Bronchial epithelial cell (primary cell): Measurements from ENCODE around the gene EDA. TPM values are rescaled to one million over a fixed set of nuclear protein-coding genes. Genes with fewer than 3 reads are reported as not detected.
A peak's percentile ranks its signal among the peaks of the same experiment; 100 is the strongest.

Source experiments
- DNase-seq: peaks from one replicate; pipeline ENCODE4 v3.0.0-alpha.2; 2010; ENCODE audit warnings: low read depth
- FAIRE-seq: peaks from 2 replicates; lab custom pipeline; 2011; peaks lifted over from hg19 to GRCh38; lab: Jason Lieb, UNC
- H3K27me3 ChIP-seq: 2 replicates; pipeline ENCODE4 v1.5.1; 2011; ENCODE audit warnings: low read length; ENCODE audit not compliant: control insufficient read depth, insufficient read depth
- H3K36me3 ChIP-seq: 2 replicates; pipeline ENCODE4 v1.5.1; 2011; ENCODE audit warnings: low read length; ENCODE audit not compliant: control insufficient read depth, insufficient read depth
- H3K4me3 ChIP-seq: 2 replicates; pipeline ENCODE4 v1.5.1; 2011; ENCODE audit warnings: mild to moderate bottlenecking, low read depth, low read length, control low read depth
- total RNA-seq: library from RNA; depleted of rRNA; stranded (reverse); fragments of >200 nt; gene quantifications from 2 replicates; pipeline ENCODE4 v1.2.1, GENCODE V29; 2014
- TF ChIP-seq, protein P1 (sequence below): IDR thresholded peaks from 2 replicates; pipeline ENCODE4 v1.5.1; 2011; ENCODE audit warnings: mild to moderate bottlenecking, moderate library complexity, low read length, control low read depth, inconsistent platforms; ENCODE audit not compliant: insufficient read depth, severe bottlenecking

The EDA gene
- total RNA-seq, 1 donor from 2014 or later = 0.26 TPM

DNA sequence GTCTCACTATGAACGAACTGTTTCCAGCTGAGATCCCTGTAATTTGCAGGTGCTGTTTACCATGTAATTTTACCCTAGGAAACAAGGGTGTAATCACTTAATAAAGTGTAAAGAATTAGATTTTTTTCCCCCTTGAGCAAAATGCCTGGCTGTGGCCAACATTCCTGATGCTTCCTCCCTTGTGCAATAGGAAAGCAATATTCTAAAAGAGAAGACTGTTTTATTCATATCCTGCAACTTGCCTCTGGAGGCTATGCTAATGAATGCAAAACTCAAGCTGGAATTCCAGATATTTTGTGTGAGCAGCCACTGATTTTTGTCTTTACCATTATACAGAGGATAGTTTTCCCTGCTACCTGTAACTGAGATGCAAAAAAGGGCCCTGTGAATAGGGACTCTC lies 335.8 kb downstream of the EDA start:
- H3K27me3 ChIP-seq = no peaks in the 10 kb centered on the region
- no peak overlapping the region for H3K4me3 ChIP-seq
- DNase-seq = no peak
- no peaks in the 10 kb centered on the region for H3K36me3 ChIP-seq
- TF ChIP-seq, protein P1, sequence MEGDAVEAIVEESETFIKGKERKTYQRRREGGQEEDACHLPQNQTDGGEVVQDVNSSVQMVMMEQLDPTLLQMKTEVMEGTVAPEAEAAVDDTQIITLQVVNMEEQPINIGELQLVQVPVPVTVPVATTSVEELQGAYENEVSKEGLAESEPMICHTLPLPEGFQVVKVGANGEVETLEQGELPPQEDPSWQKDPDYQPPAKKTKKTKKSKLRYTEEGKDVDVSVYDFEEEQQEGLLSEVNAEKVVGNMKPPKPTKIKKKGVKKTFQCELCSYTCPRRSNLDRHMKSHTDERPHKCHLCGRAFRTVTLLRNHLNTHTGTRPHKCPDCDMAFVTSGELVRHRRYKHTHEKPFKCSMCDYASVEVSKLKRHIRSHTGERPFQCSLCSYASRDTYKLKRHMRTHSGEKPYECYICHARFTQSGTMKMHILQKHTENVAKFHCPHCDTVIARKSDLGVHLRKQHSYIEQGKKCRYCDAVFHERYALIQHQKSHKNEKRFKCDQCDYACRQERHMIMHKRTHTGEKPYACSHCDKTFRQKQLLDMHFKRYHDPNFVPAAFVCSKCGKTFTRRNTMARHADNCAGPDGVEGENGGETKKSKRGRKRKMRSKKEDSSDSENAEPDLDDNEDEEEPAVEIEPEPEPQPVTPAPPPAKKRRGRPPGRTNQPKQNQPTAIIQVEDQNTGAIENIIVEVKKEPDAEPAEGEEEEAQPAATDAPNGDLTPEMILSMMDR = no peak
- no peak for FAIRE-seq

DNA sequence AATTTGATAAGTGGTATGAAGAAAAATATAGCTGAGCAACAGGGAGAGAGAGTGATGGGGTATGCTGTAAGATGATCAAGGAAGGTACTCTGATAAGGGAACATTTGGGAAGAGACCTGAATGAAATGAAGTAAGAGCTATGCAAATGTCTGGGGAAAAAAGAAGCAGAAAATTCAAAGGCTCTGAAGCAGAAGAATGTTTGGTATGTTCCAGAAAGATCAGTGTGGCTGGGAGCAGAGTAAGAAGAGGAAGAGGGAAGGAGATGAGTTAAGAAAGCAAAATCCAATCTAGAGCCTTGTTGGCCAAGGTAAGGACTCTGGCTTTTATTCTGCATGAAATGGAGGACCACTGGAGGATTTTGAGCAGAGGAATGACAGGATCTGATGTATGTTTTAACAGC lies 343.8 kb downstream of the EDA start:
- TF ChIP-seq, protein P1 = no peak
- FAIRE-seq (no peak), DNase-seq (no peak)

DNA sequence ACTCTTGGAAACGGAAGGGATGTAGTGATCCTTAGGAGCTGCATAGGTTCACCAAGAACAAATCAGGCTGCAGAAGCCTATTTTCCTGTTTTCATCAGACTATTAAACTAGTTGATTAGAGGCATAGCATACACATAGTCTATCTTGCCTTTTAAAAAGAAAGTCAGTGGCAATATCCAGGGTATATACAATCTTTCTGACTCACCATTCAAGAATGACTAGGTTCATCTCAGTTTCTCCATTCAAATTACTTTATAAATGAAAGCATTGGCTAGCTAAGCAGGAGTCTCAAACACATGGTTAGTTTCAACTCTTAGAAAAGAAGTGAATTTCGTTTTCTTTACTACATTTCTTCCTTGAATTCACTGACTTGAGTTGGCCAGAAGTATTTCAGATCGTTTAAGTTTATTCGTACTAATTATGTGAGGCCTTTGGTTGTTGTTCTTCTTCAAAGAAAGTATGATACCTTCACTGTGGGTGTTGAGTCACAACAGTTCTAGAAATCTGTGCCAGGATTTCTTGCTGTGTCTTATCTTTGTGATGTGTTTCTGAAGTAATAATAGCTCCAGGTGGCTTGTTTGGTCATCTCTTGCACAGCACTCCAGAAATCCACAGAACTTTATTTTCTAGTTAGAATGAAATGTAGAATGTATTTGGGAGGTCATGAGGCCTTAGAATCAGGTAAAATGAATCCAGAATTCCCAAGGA lies 345.6 kb downstream of the EDA start:
- DNase-seq = peak; percentile 16

More for the DNA sequence above, 343.8 kb downstream of the EDA start:
- Histone ChIP-seq H3K4me3 (no peak overlapping the region), H3K36me3 (no peaks in the 10 kb centered on the region), H3K27me3 (no peaks in the 10 kb centered on the region)

DNA sequence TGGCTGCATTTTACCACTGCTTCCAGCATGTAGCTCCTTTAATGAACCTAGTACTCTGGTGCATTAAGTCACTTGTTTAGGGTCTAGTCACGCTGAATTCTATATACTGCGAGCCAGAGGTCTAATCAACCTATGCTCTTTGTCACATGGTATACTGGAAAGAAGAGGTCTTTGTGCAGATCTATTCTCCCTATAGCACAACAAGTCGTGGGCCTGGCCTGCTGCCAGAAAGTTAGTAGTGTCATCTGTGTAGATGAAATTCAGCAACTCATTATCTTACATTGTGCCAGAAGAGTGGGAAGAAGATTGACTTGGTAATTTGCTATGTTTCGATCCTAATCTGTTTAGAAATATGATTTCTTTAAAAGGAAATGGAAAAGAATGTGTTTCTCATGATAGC lies 353.0 kb downstream of the EDA start:
- no peak for FAIRE-seq
- H3K4me3 ChIP-seq = no peak overlapping the region
- no peak for DNase-seq
- H3K36me3 ChIP-seq = no peaks in the 10 kb centered on the region
- TF ChIP-seq, protein P1 = no peak
- H3K27me3 ChIP-seq = no peaks in the 10 kb centered on the region

More for the DNA sequence above, 345.6 kb downstream of the EDA start:
- no peaks in the 10 kb centered on the region for H3K36me3 ChIP-seq
- H3K4me3 ChIP-seq = no peak overlapping the region
- FAIRE-seq = no peak
- H3K27me3 ChIP-seq = no peaks in the 10 kb centered on the region
- TF ChIP-seq, protein P1 = no peak

DNA sequence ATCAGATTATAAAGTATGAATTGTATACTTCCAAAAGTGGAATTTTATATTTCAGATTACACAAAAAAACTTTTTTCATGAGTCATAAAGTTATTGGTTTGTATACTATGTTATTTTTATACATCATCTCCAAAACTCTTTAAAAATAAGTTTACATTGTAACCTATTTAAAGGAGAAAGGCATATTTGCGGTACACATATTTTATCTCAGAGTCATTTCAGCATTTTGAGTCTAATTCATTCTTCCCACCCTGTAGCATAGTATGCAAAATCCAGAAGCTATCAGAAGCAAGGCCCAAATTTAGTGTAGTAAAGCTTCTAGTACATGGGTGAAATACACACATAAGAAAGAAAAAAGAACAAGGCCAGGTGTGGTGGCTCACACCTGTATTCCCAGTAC lies 353.5 kb downstream of the EDA start:
- FAIRE-seq = no peak
- DNase-seq = no peak
- TF ChIP-seq, protein P1 = no peak
- Histone ChIP-seq H3K4me3 (no peak overlapping the region), H3K27me3 (no peaks in the 10 kb centered on the region), H3K36me3 (no peaks in the 10 kb centered on the region)

DNA sequence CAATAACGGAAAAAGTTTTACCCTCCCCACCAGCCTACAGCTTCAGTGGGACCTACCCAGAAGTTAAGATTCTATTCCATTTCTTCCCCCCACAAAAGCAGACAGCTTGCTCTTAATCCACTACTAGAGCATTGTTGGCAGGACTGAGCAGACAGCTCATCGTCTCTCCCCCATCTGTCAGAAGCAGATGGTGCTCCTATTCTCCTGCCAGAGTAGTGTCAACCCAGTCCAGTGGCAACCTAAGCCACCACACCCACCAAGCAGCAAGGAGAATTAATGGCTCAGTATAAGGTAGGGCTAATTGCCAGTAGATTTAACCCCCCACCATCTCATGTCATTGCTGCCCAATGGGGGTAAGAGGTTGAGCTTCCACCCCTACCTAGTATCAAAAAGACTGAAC lies 371.8 kb downstream of the EDA start:
- TF ChIP-seq, protein P1 = no peak
- H3K4me3 ChIP-seq = no peak overlapping the region
- H3K27me3 ChIP-seq = no peaks in the 10 kb centered on the region
- H3K36me3 ChIP-seq = no peaks in the 10 kb centered on the region
- FAIRE-seq (no peak), DNase-seq (no peak)
